ENCODE results near the gene HOXD12.

DNA sequence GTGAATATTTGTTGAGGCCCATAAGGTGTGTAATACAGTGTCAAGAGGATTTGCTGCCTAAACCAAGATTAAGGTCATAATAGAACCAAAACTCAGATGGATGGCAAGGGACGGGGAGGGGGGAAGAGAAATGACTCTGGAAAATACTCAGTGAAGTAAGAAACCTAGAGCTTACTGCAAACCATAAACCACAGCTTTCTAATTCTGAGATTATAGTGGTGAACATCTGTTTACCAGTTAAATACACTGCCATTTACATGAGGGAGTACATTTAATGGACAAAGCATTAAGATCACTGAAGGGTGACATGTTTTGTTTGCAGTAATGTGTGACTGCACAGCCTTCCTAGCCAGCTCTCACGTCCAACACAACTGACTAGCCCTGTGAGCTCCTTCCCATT lies 35.6 kb upstream of the HOXD12 start:
- TF ChIP-seq, protein P1, sequence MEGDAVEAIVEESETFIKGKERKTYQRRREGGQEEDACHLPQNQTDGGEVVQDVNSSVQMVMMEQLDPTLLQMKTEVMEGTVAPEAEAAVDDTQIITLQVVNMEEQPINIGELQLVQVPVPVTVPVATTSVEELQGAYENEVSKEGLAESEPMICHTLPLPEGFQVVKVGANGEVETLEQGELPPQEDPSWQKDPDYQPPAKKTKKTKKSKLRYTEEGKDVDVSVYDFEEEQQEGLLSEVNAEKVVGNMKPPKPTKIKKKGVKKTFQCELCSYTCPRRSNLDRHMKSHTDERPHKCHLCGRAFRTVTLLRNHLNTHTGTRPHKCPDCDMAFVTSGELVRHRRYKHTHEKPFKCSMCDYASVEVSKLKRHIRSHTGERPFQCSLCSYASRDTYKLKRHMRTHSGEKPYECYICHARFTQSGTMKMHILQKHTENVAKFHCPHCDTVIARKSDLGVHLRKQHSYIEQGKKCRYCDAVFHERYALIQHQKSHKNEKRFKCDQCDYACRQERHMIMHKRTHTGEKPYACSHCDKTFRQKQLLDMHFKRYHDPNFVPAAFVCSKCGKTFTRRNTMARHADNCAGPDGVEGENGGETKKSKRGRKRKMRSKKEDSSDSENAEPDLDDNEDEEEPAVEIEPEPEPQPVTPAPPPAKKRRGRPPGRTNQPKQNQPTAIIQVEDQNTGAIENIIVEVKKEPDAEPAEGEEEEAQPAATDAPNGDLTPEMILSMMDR (conservative IDR thresholded peaks at IDR 0.05; ENCODE audit: low read length), result no peak
- no peak for TF ChIP-seq EZH2phosphoT487 (IDR thresholded peaks at IDR 0.05; ENCODE audit: borderline replicate concordance, low read depth, low read length)

All from OCI-LY7 (cell line).